Keratinocyte (primary cell): ENCODE results near the gene PTPN5. TPM values are rescaled to one million over a fixed set of nuclear protein-coding genes. Genes with fewer than 3 reads are reported as not detected.

Source experiments
- DNase-seq: peaks from one replicate; pipeline ENCODE4 v3.0.0-alpha.2; 2011; ENCODE audit warnings: low read depth, missing footprints, low spot score
- FAIRE-seq: peaks from 2 replicates; lab custom pipeline; 2011; peaks lifted over from hg19 to GRCh38; lab: Jason Lieb, UNC
- H2AFZ ChIP-seq: 2 replicates; pipeline ENCODE4 v1.6.0; 2012; ENCODE audit warnings: low read length, control low read depth, inconsistent platforms; ENCODE audit not compliant: control insufficient read depth
- H3K27ac ChIP-seq: 2 replicates; pipeline ENCODE4 v1.5.1; 2011; ENCODE audit warnings: low read length; ENCODE audit not compliant: control insufficient read depth, insufficient read depth
- H3K27me3 ChIP-seq: 3 replicates; pipeline ENCODE4 v1.6.0; 2011; ENCODE audit warnings: low read length; ENCODE audit not compliant: control insufficient read depth, insufficient read depth; ENCODE audit errors: extremely low read depth
- H3K36me3 ChIP-seq, 2 experiments: 2 replicates in 1 of 2; 3 replicates in 1 of 2; pipeline ENCODE4 v1.5.1; 2011; ENCODE audit warnings: low read length in 2 of 2, mild to moderate bottlenecking in 1 of 2; ENCODE audit not compliant: control insufficient read depth in 2 of 2, insufficient read depth in 2 of 2; ENCODE audit errors: extremely low read depth in 1 of 2
- H3K4me1 ChIP-seq: 3 replicates; pipeline ENCODE4 v1.5.1; 2011; ENCODE audit warnings: low read length; ENCODE audit not compliant: control insufficient read depth, insufficient read depth; ENCODE audit errors: extremely low read depth
- H3K4me2 ChIP-seq: 3 replicates; pipeline ENCODE4 v1.6.0; 2011; ENCODE audit warnings: low read depth, low read length; ENCODE audit not compliant: control insufficient read depth, insufficient read depth; ENCODE audit errors: extremely low read depth
- H3K4me3 ChIP-seq, 3 experiments: fragments of 200-600 bp in 1 of 3; sonication (generic) in 1 of 3; 2 replicates in 2 of 3; 3 replicates in 1 of 3; pipeline ENCODE4 v1.5.1; 2011 to 2016; ENCODE audit warnings: low read length in 3 of 3, mild to moderate bottlenecking in 3 of 3, control low read depth in 2 of 3, inconsistent platforms in 1 of 3, low read depth in 1 of 3, mixed read lengths in 1 of 3, mixed run types in 1 of 3, moderate library complexity in 1 of 3; ENCODE audit not compliant: control insufficient read depth in 2 of 3, insufficient read depth in 2 of 3; ENCODE audit errors: extremely low read depth in 1 of 3
- H3K79me2 ChIP-seq: 2 replicates; pipeline ENCODE4 v1.6.0; 2012; ENCODE audit warnings: low read length; ENCODE audit not compliant: control insufficient read depth, insufficient read depth
- H3K9ac ChIP-seq: 3 replicates; pipeline ENCODE4 v1.6.0; 2011; ENCODE audit warnings: low read length; ENCODE audit not compliant: control insufficient read depth, insufficient read depth; ENCODE audit errors: extremely low read depth
- H3K9me1 ChIP-seq: 3 replicates; pipeline ENCODE4 v1.6.0; 2011; ENCODE audit warnings: low read length; ENCODE audit not compliant: control insufficient read depth, insufficient read depth; ENCODE audit errors: extremely low read depth
- H3K9me3 ChIP-seq: 2 replicates; pipeline ENCODE4 v1.5.1; 2012; ENCODE audit warnings: low read depth, low read length; ENCODE audit not compliant: control insufficient read depth
- H4K20me1 ChIP-seq: 3 replicates; pipeline ENCODE4 v1.6.0; 2011; ENCODE audit warnings: low read length; ENCODE audit not compliant: control insufficient read depth, insufficient read depth; ENCODE audit errors: extremely low read depth
- EZH2 ChIP-seq: IDR thresholded peaks from one replicate; pipeline ENCODE4 v1.6.1; 2012; ENCODE audit warnings: inconsistent platforms, mild to moderate bottlenecking, low read length, moderate library complexity
- dilution Hi-C: fragments of 300-500 bp; cut with MboI; formaldehyde crosslinking; loops from one replicate; pipeline ENCODE4 v1.7.0; 2020; ENCODE audit warnings: low sequenced_read_pairs; ENCODE audit not compliant: extremely low pct_ligation_motif_present
- polyA plus RNA-seq, 5 experiments: library from polyadenylated mRNA; depleted of rRNA in 3 of 5; stranded (reverse) in 3 of 5; stranded (forward) in 1 of 5; unstranded in 1 of 5; fragments of >200 nt; gene quantifications; 1 replicate in 1 of 5; 2 replicates in 3 of 5; 3 replicates in 1 of 5; pipeline versions ENCODE4 v1.2.1 to v1.2.3, GENCODE V29; 2011 to 2012; ENCODE audit warnings: missing spikeins in 2 of 5, low read depth in 1 of 5, low replicate concordance in 1 of 5
- TF ChIP-seq, protein P1 (sequence below), 3 experiments: IDR thresholded peaks in 1 of 3; conservative IDR thresholded peaks in 1 of 3; optimal IDR thresholded peaks in 1 of 3; 2 replicates in 2 of 3; 3 replicates in 1 of 3; pipeline versions ENCODE3 to v1.5.1; 2011; ENCODE audit warnings: low read length in 3 of 3, mild to moderate bottlenecking in 3 of 3, moderate library complexity in 2 of 3, control low read depth in 1 of 3, inconsistent platforms in 1 of 3; ENCODE audit not compliant: insufficient read depth in 2 of 3; ENCODE audit errors: extremely low read depth in 1 of 3

The PTPN5 gene
- polyA plus RNA-seq, 1 donor (not counting 4 experiments of a cell fraction or from before 2014, with no cell fraction given), result not detected

DNA sequence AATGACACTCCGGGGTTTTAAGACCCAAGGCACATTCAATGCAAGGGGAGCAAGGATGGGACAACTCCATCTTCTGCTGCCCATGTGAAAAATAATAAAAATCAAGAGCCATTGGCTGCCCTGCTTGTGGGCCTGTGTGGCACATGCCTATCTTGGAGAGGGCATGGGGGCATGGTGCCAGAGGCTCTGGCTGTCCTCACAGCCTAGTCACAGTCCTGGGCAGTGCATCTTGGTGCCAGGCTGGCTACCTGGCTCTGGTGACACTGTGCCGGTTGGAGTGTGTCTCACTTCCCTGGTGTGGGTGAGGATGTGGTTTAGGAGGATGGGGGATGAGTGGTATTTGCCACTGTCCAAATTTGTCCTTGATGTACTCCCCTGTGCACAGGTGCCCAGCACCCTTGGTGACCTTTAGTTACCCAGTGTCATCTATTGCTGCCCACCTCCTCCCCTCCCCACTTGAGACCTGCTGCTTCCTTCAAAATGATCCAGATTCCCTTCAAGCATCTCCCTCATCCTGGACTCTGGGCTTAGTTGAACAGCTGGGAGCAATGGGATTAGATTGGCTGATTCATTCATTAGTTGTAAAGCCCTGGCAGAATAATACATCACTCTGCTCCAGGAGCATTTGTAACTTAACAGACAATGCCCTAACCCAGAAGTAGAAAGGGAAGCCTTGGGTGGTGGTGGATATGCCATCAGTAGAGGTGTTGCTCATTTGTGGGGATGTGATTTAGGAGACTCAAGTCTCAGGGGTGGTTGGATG, 88.4 kb downstream of the PTPN5 start:
- no peak for FAIRE-seq
- no peak overlapping the region for H3K9ac ChIP-seq
- no peak overlapping the region for H2AFZ ChIP-seq
- no peaks in the 10 kb centered on the region for H3K9me1 ChIP-seq
- no peak overlapping the region for H3K4me2 ChIP-seq
- dilution Hi-C loops, result no loop called here
- DNase-seq, result no peak
- H3K27me3 ChIP-seq, result peaks cover 25% of the 10 kb centered on the region
- H3K79me2 ChIP-seq, result no peaks in the 10 kb centered on the region
- TF ChIP-seq, protein P1, sequence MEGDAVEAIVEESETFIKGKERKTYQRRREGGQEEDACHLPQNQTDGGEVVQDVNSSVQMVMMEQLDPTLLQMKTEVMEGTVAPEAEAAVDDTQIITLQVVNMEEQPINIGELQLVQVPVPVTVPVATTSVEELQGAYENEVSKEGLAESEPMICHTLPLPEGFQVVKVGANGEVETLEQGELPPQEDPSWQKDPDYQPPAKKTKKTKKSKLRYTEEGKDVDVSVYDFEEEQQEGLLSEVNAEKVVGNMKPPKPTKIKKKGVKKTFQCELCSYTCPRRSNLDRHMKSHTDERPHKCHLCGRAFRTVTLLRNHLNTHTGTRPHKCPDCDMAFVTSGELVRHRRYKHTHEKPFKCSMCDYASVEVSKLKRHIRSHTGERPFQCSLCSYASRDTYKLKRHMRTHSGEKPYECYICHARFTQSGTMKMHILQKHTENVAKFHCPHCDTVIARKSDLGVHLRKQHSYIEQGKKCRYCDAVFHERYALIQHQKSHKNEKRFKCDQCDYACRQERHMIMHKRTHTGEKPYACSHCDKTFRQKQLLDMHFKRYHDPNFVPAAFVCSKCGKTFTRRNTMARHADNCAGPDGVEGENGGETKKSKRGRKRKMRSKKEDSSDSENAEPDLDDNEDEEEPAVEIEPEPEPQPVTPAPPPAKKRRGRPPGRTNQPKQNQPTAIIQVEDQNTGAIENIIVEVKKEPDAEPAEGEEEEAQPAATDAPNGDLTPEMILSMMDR (optimal IDR thresholded peaks at IDR 0.05 in 1 of 3, IDR thresholded peaks at IDR 0.05 in 1 of 3, conservative IDR thresholded peaks at IDR 0.05 in 1 of 3; ENCODE audit: extremely low read depth in 1 of 3, insufficient read depth in 2 of 3, low read length in 3 of 3), result no peak
- no peak for TF ChIP-seq EZH2
- H4K20me1 ChIP-seq, result no peaks in the 10 kb centered on the region
- H3K9me3 ChIP-seq, result no peaks in the 10 kb centered on the region
- H3K4me1 ChIP-seq, result peaks cover 18% of the 10 kb centered on the region
- peaks cover 0 to 5% of the 10 kb centered on the region in 2 experiments for H3K36me3 ChIP-seq
- H3K4me3 ChIP-seq, result no peak overlapping the region
- H3K27ac ChIP-seq, result no peak overlapping the region

DNA sequence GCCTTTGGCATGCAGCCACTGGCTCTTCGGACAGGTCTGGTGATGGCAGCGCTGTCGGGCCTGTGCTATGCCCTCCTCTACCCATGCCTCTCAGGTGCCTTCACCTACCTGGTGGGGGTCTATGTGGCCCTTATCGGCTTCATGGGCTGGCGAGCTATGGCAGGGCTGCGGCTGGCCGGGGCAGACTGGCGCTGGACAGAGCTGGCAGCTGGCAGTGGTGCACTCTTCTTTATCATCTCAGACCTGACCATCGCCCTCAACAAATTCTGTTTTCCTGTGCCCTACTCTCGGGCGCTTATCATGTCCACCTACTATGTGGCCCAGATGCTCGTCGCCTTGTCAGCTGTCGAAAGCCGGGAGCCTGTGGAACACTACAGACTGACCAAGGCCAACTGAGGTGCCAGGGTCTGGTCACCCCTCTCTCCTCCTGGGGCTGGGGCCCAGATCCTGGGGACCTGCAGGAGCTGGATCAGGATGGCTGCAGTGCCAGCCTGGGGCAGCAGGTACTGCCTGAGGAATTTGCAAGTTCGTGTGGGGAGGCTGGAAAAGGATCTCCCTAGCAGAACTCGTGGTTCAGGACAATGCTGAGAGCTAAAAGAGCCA, 89.9 kb downstream of the PTPN5 start:
- Histone ChIP-seq H3K27me3 (peaks cover 13% of the 10 kb centered on the region), H3K9ac (no peak overlapping the region), H3K4me2 (no peak overlapping the region), H3K4me1 (peaks cover 32% of the 10 kb centered on the region), H3K9me1 (no peaks in the 10 kb centered on the region), H4K20me1 (no peaks in the 10 kb centered on the region), H3K9me3 (no peaks in the 10 kb centered on the region), H3K36me3 (peaks cover 0 to 5% of the 10 kb centered on the region in 2 experiments), H3K79me2 (no peaks in the 10 kb centered on the region), H3K4me3 (no peak overlapping the region), H3K27ac (no peak overlapping the region), H2AFZ (no peak overlapping the region)
- FAIRE-seq (no peak), DNase-seq (no peak)
- TF ChIP-seq, protein P1 (optimal IDR thresholded peaks at IDR 0.05 in 1 of 3, IDR thresholded peaks at IDR 0.05 in 1 of 3, conservative IDR thresholded peaks at IDR 0.05 in 1 of 3; ENCODE audit: extremely low read depth in 1 of 3, insufficient read depth in 2 of 3, low read length in 3 of 3), result no peak
- dilution Hi-C loops, result no loop called here
